ENCODE results near the gene MRPL48.

DNA sequence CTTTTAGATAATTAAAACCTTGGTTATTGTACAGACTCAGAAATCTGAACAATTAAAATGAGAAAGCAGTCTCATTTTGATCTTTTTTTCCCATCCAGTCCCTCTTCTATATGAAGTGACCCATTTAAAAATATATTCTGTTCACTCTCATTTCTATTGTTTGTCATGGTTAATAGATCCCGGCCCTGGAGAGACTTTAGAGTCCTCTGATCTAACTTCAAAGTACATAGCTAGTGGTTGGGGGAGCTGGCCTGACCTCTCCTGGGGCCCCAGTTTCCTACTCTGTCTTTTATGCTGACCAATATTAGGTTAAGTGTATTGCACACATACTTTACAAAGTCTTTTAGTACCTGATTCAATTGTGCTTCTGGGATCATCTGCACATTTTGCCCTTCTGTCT is 13.5 kb downstream of the MRPL48 start:
- TF ChIP-seq, protein P1, sequence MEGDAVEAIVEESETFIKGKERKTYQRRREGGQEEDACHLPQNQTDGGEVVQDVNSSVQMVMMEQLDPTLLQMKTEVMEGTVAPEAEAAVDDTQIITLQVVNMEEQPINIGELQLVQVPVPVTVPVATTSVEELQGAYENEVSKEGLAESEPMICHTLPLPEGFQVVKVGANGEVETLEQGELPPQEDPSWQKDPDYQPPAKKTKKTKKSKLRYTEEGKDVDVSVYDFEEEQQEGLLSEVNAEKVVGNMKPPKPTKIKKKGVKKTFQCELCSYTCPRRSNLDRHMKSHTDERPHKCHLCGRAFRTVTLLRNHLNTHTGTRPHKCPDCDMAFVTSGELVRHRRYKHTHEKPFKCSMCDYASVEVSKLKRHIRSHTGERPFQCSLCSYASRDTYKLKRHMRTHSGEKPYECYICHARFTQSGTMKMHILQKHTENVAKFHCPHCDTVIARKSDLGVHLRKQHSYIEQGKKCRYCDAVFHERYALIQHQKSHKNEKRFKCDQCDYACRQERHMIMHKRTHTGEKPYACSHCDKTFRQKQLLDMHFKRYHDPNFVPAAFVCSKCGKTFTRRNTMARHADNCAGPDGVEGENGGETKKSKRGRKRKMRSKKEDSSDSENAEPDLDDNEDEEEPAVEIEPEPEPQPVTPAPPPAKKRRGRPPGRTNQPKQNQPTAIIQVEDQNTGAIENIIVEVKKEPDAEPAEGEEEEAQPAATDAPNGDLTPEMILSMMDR (IDR thresholded peaks at IDR 0.05), result no peak
- TF ChIP-seq POLR2A (IDR thresholded peaks at IDR 0.05) (no peak), POLR2AphosphoS5 (IDR thresholded peaks at IDR 0.05) (no peak)
